ENCODE data around the gene RPTOR. TPM values are rescaled to one million over a fixed set of nuclear protein-coding genes. Genes with fewer than 3 reads are reported as not detected.

RPTOR gene
- total RNA-seq, 1 experiment from 2014 or later: 58.0 TPM

DNA sequence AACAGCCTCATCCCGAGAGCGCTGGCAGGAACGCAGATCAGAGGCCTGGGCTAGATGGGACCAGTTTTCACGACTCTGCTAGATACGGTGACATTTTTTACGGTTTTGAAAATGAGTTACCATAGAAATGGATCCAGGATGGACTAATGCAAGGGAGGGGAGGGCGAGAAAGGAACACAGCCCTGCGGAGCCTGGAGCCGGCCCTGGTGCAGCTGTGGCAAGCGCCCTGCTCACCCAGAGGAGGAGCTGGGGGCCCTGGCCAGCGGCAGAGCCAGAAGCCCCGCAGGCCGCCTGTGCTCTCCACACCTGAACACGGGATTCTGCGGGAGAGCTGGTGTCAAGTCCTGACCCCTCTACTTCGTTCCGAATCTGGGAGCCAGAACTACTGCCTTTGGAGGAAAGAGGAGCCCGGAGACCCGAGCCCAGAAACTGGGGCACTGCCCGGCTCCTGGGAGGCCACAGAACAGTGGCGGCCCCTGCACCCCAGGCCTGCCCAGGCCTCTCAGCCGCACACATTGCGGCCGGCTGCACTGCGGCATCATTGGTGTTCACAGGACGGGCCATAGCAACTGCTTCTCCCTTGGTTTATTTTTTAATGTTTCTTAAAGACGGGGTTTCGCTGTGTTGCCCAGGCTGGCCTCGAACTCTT, 358.4 kb downstream of the RPTOR start:
- H3K4me3 ChIP-seq (ENCODE audit: low read depth in 2 of 2, low read length in 2 of 2): no peak overlapping the region
- no peaks in the 10 kb centered on the region for H3K36me3 ChIP-seq (ENCODE audit: control insufficient read depth, insufficient read depth, low read length)
- no peaks in the 10 kb centered on the region for H3K27me3 ChIP-seq (ENCODE audit: control insufficient read depth, insufficient read depth, low read length)
- no peak for ATAC-seq
- BruUV-seq (replicated peaks): no TSS peak
- no peak overlapping the region for H3K27ac ChIP-seq (ENCODE audit: low read length)
- CTCF ChIA-PET: no interaction called here
- TF ChIP-seq TCF7L2 (IDR thresholded peaks at IDR 0.05; ENCODE audit: low read depth, low read length): no peak
- TF ChIP-seq SIN3A (IDR thresholded peaks at IDR 0.05; ENCODE audit: borderline replicate concordance, insufficient read depth, low read depth, low read length): no peak
- TF ChIP-seq, protein P1, sequence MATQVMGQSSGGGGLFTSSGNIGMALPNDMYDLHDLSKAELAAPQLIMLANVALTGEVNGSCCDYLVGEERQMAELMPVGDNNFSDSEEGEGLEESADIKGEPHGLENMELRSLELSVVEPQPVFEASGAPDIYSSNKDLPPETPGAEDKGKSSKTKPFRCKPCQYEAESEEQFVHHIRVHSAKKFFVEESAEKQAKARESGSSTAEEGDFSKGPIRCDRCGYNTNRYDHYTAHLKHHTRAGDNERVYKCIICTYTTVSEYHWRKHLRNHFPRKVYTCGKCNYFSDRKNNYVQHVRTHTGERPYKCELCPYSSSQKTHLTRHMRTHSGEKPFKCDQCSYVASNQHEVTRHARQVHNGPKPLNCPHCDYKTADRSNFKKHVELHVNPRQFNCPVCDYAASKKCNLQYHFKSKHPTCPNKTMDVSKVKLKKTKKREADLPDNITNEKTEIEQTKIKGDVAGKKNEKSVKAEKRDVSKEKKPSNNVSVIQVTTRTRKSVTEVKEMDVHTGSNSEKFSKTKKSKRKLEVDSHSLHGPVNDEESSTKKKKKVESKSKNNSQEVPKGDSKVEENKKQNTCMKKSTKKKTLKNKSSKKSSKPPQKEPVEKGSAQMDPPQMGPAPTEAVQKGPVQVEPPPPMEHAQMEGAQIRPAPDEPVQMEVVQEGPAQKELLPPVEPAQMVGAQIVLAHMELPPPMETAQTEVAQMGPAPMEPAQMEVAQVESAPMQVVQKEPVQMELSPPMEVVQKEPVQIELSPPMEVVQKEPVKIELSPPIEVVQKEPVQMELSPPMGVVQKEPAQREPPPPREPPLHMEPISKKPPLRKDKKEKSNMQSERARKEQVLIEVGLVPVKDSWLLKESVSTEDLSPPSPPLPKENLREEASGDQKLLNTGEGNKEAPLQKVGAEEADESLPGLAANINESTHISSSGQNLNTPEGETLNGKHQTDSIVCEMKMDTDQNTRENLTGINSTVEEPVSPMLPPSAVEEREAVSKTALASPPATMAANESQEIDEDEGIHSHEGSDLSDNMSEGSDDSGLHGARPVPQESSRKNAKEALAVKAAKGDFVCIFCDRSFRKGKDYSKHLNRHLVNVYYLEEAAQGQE (IDR thresholded peaks at IDR 0.05; ENCODE audit: insufficient read depth in 1 of 2, low read depth in 2 of 2, low read length in 1 of 2): no peak
- TF ChIP-seq, protein P2, sequence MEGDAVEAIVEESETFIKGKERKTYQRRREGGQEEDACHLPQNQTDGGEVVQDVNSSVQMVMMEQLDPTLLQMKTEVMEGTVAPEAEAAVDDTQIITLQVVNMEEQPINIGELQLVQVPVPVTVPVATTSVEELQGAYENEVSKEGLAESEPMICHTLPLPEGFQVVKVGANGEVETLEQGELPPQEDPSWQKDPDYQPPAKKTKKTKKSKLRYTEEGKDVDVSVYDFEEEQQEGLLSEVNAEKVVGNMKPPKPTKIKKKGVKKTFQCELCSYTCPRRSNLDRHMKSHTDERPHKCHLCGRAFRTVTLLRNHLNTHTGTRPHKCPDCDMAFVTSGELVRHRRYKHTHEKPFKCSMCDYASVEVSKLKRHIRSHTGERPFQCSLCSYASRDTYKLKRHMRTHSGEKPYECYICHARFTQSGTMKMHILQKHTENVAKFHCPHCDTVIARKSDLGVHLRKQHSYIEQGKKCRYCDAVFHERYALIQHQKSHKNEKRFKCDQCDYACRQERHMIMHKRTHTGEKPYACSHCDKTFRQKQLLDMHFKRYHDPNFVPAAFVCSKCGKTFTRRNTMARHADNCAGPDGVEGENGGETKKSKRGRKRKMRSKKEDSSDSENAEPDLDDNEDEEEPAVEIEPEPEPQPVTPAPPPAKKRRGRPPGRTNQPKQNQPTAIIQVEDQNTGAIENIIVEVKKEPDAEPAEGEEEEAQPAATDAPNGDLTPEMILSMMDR (IDR thresholded peaks at IDR 0.05): no peak
- no peak for TF ChIP-seq POLR2AphosphoS5 (IDR thresholded peaks at IDR 0.05; ENCODE audit: low read depth, low read length)
- no peaks in the 10 kb centered on the region for H3K4me1 ChIP-seq (ENCODE audit: control insufficient read depth, insufficient read depth, low read length)
- intact Hi-C loops (cut with micrococcal nuclease; ENCODE audit: unreplicated experiment): no loop called here
- POLR2A ChIA-PET: no interaction called here
- H3K9me3 ChIP-seq (ENCODE audit: control insufficient read depth, insufficient read depth, low read depth, low read length): no peaks in the 10 kb centered on the region
- DNase-seq (ENCODE audit: low read depth, low spot score): no peak
- in situ Hi-C loops (cut with HindIII; ENCODE audit: low pct_unique_long_range_greater_than_20kb, low sequenced_read_pairs): no loop called here

DNA sequence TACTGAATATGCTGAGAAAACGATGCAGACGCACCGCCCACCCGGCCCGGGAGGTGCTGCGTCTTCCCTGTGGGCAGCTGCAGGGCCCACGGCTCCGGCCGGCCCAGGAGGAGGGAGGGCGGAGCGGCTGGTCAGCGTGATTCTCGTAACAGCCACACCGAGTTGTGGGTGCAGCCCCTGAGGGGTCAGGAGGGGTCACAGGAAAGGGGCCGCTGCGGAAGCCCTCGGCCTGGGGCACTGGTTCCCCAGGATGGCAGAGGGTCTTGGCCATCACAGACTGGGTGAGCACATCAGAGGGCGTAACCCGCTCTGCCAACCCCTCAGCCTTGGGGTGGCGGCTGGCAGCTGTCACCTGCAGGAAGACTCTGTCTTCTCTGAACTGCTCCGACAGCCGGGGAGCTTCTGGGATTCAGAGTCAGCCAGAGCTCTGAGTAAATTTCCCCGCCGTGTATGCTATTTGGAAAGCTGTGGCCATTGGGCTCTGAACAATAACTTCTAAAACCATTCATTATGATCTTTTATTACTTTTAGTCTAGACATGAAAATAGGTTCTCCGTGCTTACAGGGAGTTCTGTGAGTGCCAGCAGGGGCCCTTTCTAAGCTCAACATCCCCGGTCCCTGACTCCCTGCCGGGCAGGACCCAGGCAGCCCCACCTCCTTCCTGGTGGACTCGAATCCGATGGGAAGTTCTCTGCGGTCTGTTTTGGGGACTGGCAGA, 359.6 kb downstream of the RPTOR start:
- no peaks in the 10 kb centered on the region for H3K27me3 ChIP-seq (ENCODE audit: control insufficient read depth, insufficient read depth, low read length)
- H3K36me3 ChIP-seq (ENCODE audit: control insufficient read depth, insufficient read depth, low read length): no peaks in the 10 kb centered on the region
- ATAC-seq: no peak
- no peaks in the 10 kb centered on the region for H3K4me1 ChIP-seq (ENCODE audit: control insufficient read depth, insufficient read depth, low read length)
- in situ Hi-C loops (cut with HindIII; ENCODE audit: low pct_unique_long_range_greater_than_20kb, low sequenced_read_pairs) (no loop called here), intact Hi-C loops (cut with micrococcal nuclease; ENCODE audit: unreplicated experiment) (no loop called here)
- no TSS peak for BruUV-seq (replicated peaks)
- no peak for DNase-seq (ENCODE audit: low read depth, low spot score)
- no peak overlapping the region for H3K4me3 ChIP-seq (ENCODE audit: low read depth in 2 of 2, low read length in 2 of 2)
- no peaks in the 10 kb centered on the region for H3K9me3 ChIP-seq (ENCODE audit: control insufficient read depth, insufficient read depth, low read depth, low read length)
- ChIA-PET CTCF (no interaction called here), POLR2A (interaction anchor here (0.6 kb wide), 1 partner anchor 51 kb away, joined by 3 read pairs; no protein-coding TSS in a partner anchor)
- no peak overlapping the region for H3K27ac ChIP-seq (ENCODE audit: low read length)
- TF ChIP-seq, protein P2 (IDR thresholded peaks at IDR 0.05): no peak
- TF ChIP-seq POLR2AphosphoS5 (IDR thresholded peaks at IDR 0.05; ENCODE audit: low read depth, low read length) (no peak), SIN3A (IDR thresholded peaks at IDR 0.05; ENCODE audit: borderline replicate concordance, insufficient read depth, low read depth, low read length) (no peak), TCF7L2 (IDR thresholded peaks at IDR 0.05; ENCODE audit: low read depth, low read length) (no peak)
- TF ChIP-seq, protein P1 (IDR thresholded peaks at IDR 0.05; ENCODE audit: insufficient read depth in 1 of 2, low read depth in 2 of 2, low read length in 1 of 2): no peak
